ENCODE data around the gene LMNTD1.
"Not testable (repeated sequence)": the region's sequence is repeated elsewhere in the genome, so short reads cannot be mapped to it uniquely, and the experiment has no call there.

The LMNTD1 gene

GRCh38 chr12:25553098-25553497 lies at the start of gene LMNTD1:
LMNTD1 (minus strand) TSS chr12:25553283; CDS start chr12:25552959, 324 bp downstream.
- DNase-seq: no peak

GRCh38 chr12:25598956-25599355 lies 45.9 kb upstream of the LMNTD1 start:
- no peak for DNase-seq

DNA sequence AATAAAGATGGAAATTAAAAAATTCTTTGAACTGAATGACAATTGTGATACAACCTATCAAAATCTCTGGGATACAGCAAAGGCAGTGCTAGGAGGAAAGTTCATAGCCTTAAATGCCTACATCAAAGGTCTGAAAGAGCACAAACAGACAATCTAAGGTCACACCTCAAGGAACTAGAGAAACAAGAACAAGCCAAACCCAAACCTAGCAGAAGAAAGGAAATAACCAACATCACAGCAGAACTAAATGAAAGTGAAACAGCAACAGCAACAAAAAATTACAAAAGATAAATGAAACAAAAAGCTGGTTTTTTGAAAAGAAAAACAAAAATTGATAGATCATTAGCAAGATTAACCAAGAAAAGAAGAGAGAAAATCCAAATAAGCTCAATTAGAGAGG lies 42.4 kb upstream of the LMNTD1 start:
- not testable (repeated sequence) for DNase-seq

GRCh38 chr12:25594376-25594775 lies 41.3 kb upstream of the LMNTD1 start:
- no peak for DNase-seq

DNA sequence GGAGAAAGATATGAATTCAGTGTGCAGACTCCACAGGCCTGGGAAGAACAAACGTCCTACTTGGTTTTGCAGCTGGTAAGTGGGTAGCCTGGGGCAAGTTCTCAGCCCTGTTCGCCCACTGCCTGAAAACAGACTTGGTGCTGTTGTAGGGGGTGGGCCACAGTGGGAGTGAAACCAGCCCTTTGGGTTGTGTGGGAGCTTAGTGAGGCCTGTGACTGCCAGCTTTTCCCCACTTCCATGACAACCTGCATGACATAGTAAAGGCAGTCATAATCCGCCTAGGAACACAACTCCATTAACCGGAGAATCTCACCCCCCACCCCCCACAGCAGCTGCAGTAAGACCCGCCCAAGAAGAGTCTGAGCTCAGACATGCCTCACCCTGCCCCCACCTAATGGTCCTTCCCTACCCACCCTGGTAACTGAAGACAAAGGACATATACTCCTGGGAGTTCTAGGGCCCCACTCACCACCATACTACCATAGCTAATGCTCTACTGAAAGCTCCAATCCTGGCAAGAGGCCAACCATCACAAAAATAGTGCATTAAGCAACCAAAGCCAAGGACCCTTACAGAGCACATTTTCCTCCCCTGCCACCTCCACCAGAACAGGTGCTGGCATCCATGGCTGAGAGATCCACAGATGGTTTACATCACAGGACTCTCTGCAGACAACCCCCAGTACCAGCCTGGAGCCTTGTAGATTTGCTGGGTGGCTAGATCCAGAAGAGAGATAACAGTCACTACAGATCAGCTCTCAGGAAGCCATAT lies 39.8 kb upstream of the LMNTD1 start:
- no peak for DNase-seq

DNA sequence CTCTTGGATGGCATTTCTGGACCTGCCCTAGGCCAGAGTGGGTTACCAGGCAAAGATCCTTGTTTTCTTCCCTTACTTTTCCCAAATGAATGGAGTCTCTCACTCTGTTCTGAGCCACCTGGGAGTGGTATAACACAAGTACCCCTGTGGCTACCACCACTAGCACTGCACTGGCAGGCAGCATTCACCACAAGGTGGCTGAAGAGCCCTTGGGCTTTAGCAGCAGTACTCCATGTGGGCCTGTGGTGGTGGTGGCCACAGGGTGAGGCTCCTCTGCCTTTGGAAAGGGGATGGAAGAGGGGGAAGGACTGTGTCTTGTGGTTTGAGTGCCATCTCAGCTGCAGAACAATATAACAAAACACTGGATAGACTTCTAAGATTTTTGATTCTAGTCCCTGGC lies 38.1 kb upstream of the LMNTD1 start:
- no peak for DNase-seq

GRCh38 chr12:25590011-25590721 lies 37.1 kb upstream of the LMNTD1 start:
- DNase-seq: no peak

GRCh38 chr12:25587346-25587745 lies 34.3 kb upstream of the LMNTD1 start:
- no peak for DNase-seq

DNA sequence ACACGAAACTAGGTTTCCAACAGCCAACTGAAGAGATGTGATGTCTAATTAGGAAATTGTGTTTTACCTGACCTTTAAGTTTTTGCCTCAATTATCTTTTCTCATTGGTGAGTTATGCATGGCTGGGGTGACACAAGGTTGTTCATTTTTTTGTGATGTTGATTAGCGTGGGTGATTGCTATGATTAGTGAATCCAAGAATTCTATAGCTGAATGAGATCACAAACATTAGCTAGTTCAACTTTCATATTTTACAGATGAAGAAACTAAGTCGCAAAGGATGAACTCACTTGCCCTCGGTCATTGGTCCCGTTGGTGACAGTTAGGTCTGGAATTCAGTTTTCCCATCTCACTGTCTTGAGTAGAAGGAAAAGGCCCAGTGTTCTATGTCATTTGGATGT lies 32.6 kb upstream of the LMNTD1 start:
- DNase-seq: no peak

GRCh38 chr12:25585021-25585523 lies 32.0 kb upstream of the LMNTD1 start:
- DNase-seq: no peak

- no peak for DNase-seq
Observed at GRCh38 chr12:25584596-25584995, 31.5 kb upstream of the LMNTD1 start.

DNA sequence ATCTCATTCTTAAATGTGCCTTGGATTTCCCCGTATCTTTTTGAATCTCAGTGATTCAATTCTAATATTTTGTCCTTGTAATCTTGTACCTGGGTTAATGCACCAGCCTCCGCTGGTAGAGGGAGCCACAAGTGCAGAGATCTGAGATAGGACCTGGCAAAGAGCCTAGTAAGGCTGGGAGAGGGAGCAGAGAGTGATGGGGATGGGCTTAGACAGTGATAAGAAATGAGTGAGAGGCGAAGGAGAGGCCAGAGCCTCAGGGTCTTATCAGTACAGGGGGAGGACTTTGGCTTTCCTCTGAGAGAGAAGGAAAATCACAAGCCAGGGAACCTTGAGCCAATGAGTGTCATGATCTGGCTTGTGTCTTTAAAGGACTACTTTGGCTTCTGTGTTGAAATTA lies 30.5 kb upstream of the LMNTD1 start:
- no peak for DNase-seq

- no peak for DNase-seq
Observed at GRCh38 chr12:25581067-25581466, 28.0 kb upstream of the LMNTD1 start.

- DNase-seq: no peak
Observed at GRCh38 chr12:25578411-25579143, 25.5 kb upstream of the LMNTD1 start.

DNA sequence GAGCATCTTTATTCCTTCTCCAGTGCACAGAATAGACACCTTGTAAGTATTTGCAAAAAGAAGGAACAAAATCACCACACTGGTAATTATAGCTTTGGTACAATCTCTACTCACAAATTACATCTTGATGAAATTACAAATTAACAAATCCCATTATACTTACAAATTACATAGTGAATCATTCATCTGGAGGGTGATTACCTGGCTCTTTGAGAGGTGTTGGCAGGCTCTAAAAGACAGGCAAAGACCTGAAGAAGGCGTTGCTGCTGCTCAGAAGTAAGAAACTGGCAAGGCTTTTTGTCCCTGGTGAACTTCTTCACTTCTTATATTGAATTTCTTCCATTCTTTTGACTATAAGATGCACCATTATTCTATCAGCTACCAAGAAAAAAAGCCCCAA lies 21.7 kb upstream of the LMNTD1 start:
- no peak for DNase-seq

- no peak for DNase-seq
Observed at GRCh38 chr12:25573346-25573745, 20.3 kb upstream of the LMNTD1 start.

DNA sequence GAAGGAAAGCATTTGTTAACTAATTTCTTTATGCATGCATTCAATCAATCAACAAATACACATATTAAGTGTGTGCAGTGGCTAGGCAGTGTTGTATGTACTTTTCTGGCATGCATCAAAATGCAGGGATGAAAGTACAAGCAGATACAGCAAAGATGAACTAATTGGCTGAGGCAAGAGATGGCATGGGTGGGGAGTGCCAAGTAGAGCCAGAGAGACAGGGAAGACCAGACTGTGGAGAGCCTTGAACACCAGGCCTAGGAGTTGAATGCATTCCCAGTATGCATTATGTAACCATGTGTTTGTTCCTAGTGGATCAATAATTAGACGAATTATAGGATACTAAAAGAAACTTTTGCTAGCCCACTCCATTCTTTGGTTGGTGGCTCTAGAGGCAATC lies 17.3 kb upstream of the LMNTD1 start:
- DNase-seq: no peak

- DNase-seq: no peak
Observed at GRCh38 chr12:25566202-25566949, 13.3 kb upstream of the LMNTD1 start.

GRCh38 chr12:25558586-25558985 lies 5.5 kb upstream of the LMNTD1 start:
- DNase-seq: no peak

DNA sequence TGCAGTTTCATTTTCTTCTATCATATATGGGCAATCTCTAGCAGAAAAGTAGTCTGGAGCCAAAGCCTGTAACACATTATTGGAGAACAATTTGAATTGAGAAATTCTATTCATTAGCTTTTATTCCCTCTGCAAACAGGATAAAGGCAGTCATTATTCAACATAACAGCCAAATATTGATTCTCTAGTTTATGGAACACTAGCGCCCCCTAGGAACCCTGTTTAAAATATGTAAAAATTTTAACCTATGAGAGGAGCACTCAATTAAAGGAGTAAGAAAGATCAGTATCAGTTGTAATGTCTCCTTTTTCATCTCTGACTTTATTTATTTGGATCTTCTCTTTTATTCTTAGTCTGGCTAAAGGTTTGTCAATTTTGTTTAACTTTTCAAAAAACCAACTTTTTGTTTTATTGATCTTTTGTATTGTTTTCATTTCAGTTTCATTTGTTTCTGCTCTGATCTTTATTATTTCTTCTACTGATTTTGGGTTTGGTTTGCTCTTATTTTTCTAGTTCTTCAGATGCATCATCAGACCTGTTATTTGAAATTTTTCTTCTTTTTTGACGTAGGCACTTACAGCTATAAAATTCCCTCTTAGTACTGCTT lies 4.8 kb upstream of the LMNTD1 start:
- peak in 1 of 2 experiments; percentile 44 for DNase-seq

GRCh38 chr12:25556153-25556552 lies 3.1 kb upstream of the LMNTD1 start:
- DNase-seq: no peak

GRCh38 chr12:25552681-25553080 lies 402 bp downstream of the LMNTD1 start:
- DNase-seq: no peak

Measured in NCI-H1930 (cell line).